GM23248 (cell line): ENCODE data around the gene SCMH1. TPM values are rescaled to one million over a fixed set of nuclear protein-coding genes. Genes with fewer than 3 reads are reported as not detected.
"Not testable (repeated sequence)": the region's sequence is repeated elsewhere in the genome, so short reads cannot be mapped to it uniquely, and the experiment has no call there.

Source experiments
- DNase-seq: peaks from one replicate; pipeline ENCODE4 v3.0.0-alpha.2; 2015
- H2AFZ ChIP-seq: fragments of 200-600 bp; sonication (generic); 2 replicates; pipeline ENCODE4 v1.6.1; 2016; ENCODE audit warnings: antibody characterized with exemption
- H3F3A ChIP-seq: fragments of 200-600 bp; sonication (generic); 2 replicates; pipeline ENCODE4 v1.6.1; 2016; ENCODE audit warnings: mild to moderate bottlenecking, antibody characterized with exemption, mixed run types; ENCODE audit not compliant: insufficient read depth
- H3K27ac ChIP-seq: fragments of 200-600 bp; sonication (generic); 2 replicates; pipeline ENCODE4 v1.5.1; 2016; ENCODE audit warnings: mild to moderate bottlenecking
- H3K27me3 ChIP-seq: fragments of 200-600 bp; sonication (generic); replicated peaks from 2 replicates; pipeline ENCODE4 v1.6.1; 2016; ENCODE audit warnings: mild to moderate bottlenecking; ENCODE audit not compliant: insufficient read depth
- H3K36me3 ChIP-seq: fragments of 200-600 bp; sonication (generic); 2 replicates; pipeline ENCODE4 v1.6.1; 2016; ENCODE audit warnings: low read depth, mild to moderate bottlenecking
- H3K4me1 ChIP-seq: fragments of 200-600 bp; sonication (generic); 2 replicates; pipeline ENCODE4 v1.6.1; 2016; ENCODE audit warnings: mild to moderate bottlenecking; ENCODE audit not compliant: insufficient read depth
- H3K4me2 ChIP-seq: fragments of 200-600 bp; sonication (generic); one replicate; pipeline ENCODE4 v1.6.1; 2016; ENCODE audit warnings: mild to moderate bottlenecking; ENCODE audit not compliant: unreplicated experiment
- H3K4me3 ChIP-seq: fragments of 200-600 bp; sonication (generic); 2 replicates; pipeline ENCODE4 v1.5.1; 2016; ENCODE audit warnings: mild to moderate bottlenecking
- H3K79me2 ChIP-seq: fragments of 200-600 bp; sonication (generic); 2 replicates; pipeline ENCODE4 v1.6.1; 2016; ENCODE audit warnings: mild to moderate bottlenecking; ENCODE audit not compliant: insufficient read depth
- H3K9ac ChIP-seq: fragments of 200-600 bp; sonication (generic); 2 replicates; pipeline ENCODE4 v1.6.1; 2016; ENCODE audit warnings: mild to moderate bottlenecking
- H3K9me2 ChIP-seq: fragments of 200-600 bp; sonication (generic); 2 replicates; pipeline ENCODE4 v1.6.1; 2016; ENCODE audit warnings: mixed run types, mild to moderate bottlenecking, moderate library complexity; ENCODE audit not compliant: insufficient read depth
- H3K9me3 ChIP-seq: fragments of 200-600 bp; sonication (generic); one replicate; pipeline ENCODE4 v1.6.1; 2017; ENCODE audit warnings: low read depth
- H4K20me1 ChIP-seq: fragments of 200-600 bp; sonication (generic); 2 replicates; pipeline ENCODE4 v1.6.0; 2016; ENCODE audit not compliant: insufficient read depth
- EZH2 ChIP-seq: fragments of 200-600 bp; sonication (generic); IDR thresholded peaks from 2 replicates; pipeline ENCODE4 v1.6.1; 2018; ENCODE audit warnings: antibody characterized with exemption, mild to moderate bottlenecking; ENCODE audit not compliant: insufficient read depth, poor library complexity, severe bottlenecking
- EZH2phosphoT487 ChIP-seq: fragments of 200-600 bp; sonication (generic); IDR thresholded peaks from 2 replicates; pipeline ENCODE4 v1.6.1; 2018; ENCODE audit warnings: antibody characterized with exemption, moderate library complexity, mild to moderate bottlenecking, low read depth; ENCODE audit not compliant: insufficient read depth
- WGBS, 2 experiments: methylation state at CpG; one replicate each; pipeline ENCODE4 v1.1.6; 2015 to 2017; ENCODE audit warnings: low lambda C conversion rate in 2 of 2, low coverage in 1 of 2; ENCODE audit errors: missing lambda C conversion rate in 2 of 2; 5-methylcytosine and 5-hydroxymethylcytosine counted together
- in situ Hi-C: fragments of 300-500 bp; cut with MboI; formaldehyde crosslinking; loops from 2 replicates; pipeline ENCODE4 v1.15.0; 2020
- polyA plus RNA-seq: library from polyadenylated mRNA; unstranded; fragments of >200 nt; fragmentation: Nextera tagmentation; extraction: Ambion mirVana; gene quantifications from 2 replicates; pipeline ENCODE4 v1.2.1, GENCODE V29; 2016
- total RNA-seq: library from RNA; depleted of rRNA; stranded (reverse); fragments of >200 nt; shearing (Covaris generic); gene quantifications from 2 replicates; pipeline ENCODE4 v1.2.3, GENCODE V29; 2014

SCMH1 gene
- total and polyA plus RNA-seq, 2 experiments from 2014 or later, result 10.8 to 16.6 TPM

- H3K27ac ChIP-seq, result no peak overlapping the region
- H2AFZ ChIP-seq, result no peak overlapping the region
- no peaks in the 10 kb centered on the region for H3K4me1 ChIP-seq
- H3F3A ChIP-seq, result no peaks in the 10 kb centered on the region
- H3K9ac ChIP-seq, result no peak overlapping the region
- no peak overlapping the region for H3K4me2 ChIP-seq
- WGBS, 2 experiments, result 66 to 75% methylated on average over 3 of the region's 3 CpGs
- H3K36me3 ChIP-seq, result no peaks in the 10 kb centered on the region
- no peaks in the 10 kb centered on the region for H3K9me3 ChIP-seq
- DNase-seq, result peak; percentile 23
- H4K20me1 ChIP-seq, result no peaks in the 10 kb centered on the region
- TF ChIP-seq EZH2 (no peak), EZH2phosphoT487 (no peak)
- H3K4me3 ChIP-seq, result no peak overlapping the region
- in situ Hi-C loops, result loop anchor here (10.0 kb wide), 1 partner anchor 173 kb away; no protein-coding TSS in a partner anchor
- no peaks in the 10 kb centered on the region for H3K9me2 ChIP-seq
- no peaks in the 10 kb centered on the region for H3K79me2 ChIP-seq
- H3K27me3 ChIP-seq, result no peaks in the 10 kb centered on the region
Observed at GRCh38 chr1:41261926-41262618, 20.0 kb upstream of the SCMH1 start.

GRCh38 chr1:41260768-41261167, 18.7 kb upstream of the SCMH1 start:
- Histone ChIP-seq H4K20me1 (no peaks in the 10 kb centered on the region), H3K9me3 (no peaks in the 10 kb centered on the region), H3K4me1 (peaks cover 7% of the 10 kb centered on the region), H3K9ac (no peak overlapping the region), H3K27ac (no peak overlapping the region), H3F3A (no peaks in the 10 kb centered on the region; the same call in 1 of the 2 replicates), H3K9me2 (no peaks in the 10 kb centered on the region), H3K4me3 (no peak overlapping the region), H3K27me3 (no peaks in the 10 kb centered on the region), H3K4me2 (no peak overlapping the region), H3K79me2 (no peaks in the 10 kb centered on the region), H3K36me3 (no peaks in the 10 kb centered on the region), H2AFZ (no peak overlapping the region)
- no peak for DNase-seq
- 84 to 92% methylated on average over 2 of the region's 2 CpGs for WGBS, 2 experiments
- no peak for TF ChIP-seq EZH2
- TF ChIP-seq EZH2phosphoT487, result no peak
- in situ Hi-C loops, result loop anchor here (10.0 kb wide), 1 partner anchor 174 kb away; no protein-coding TSS in a partner anchor

GRCh38 chr1:41259221-41259620, 17.1 kb upstream of the SCMH1 start:
- H3K4me2 ChIP-seq, result no peak overlapping the region
- no peaks in the 10 kb centered on the region for H3K36me3 ChIP-seq
- no peak overlapping the region for H3K9ac ChIP-seq
- no peak overlapping the region for H2AFZ ChIP-seq
- 86 to 98% methylated on average over 3 of the region's 3 CpGs for WGBS, 2 experiments
- no peaks in the 10 kb centered on the region; the same call in 1 of the 2 replicates for H3F3A ChIP-seq
- no peak overlapping the region for H3K4me3 ChIP-seq
- in situ Hi-C loops, result no loop called here
- TF ChIP-seq EZH2, result no peak
- TF ChIP-seq EZH2phosphoT487, result no peak
- no peaks in the 10 kb centered on the region for H3K9me3 ChIP-seq
- peaks cover 9% of the 10 kb centered on the region for H3K4me1 ChIP-seq
- no peaks in the 10 kb centered on the region for H3K9me2 ChIP-seq
- H3K79me2 ChIP-seq, result no peaks in the 10 kb centered on the region
- no peaks in the 10 kb centered on the region for H3K27me3 ChIP-seq
- no peaks in the 10 kb centered on the region for H4K20me1 ChIP-seq
- no peak for DNase-seq
- H3K27ac ChIP-seq, result no peak overlapping the region

GRCh38 chr1:41255978-41256377, 13.9 kb upstream of the SCMH1 start:
- no peak overlapping the region for H3K9ac ChIP-seq
- no peak overlapping the region for H3K27ac ChIP-seq
- no peaks in the 10 kb centered on the region; the same call in 1 of the 2 replicates for H3F3A ChIP-seq
- H3K9me3 ChIP-seq, result no peaks in the 10 kb centered on the region
- in situ Hi-C loops, result no loop called here
- H3K4me2 ChIP-seq, result peak overlapping the region; percentile 27
- H3K27me3 ChIP-seq, result 0 out of 2 replicates have a peak, but pooled peaks cover 3% of the 10 kb centered on the region
- WGBS, 2 experiments, result 88 to 91% methylated on average over 1 of the region's 1 CpG
- H3K4me1 ChIP-seq, result peaks cover 9% of the 10 kb centered on the region
- no peaks in the 10 kb centered on the region for H3K36me3 ChIP-seq
- peak; percentile 24 for DNase-seq
- no peaks in the 10 kb centered on the region for H3K79me2 ChIP-seq
- no peaks in the 10 kb centered on the region for H3K9me2 ChIP-seq
- 0 out of 2 replicates have a peak overlapping the region, but pooled peaks have one; percentile 30 for H2AFZ ChIP-seq
- no peak for TF ChIP-seq EZH2
- no peak for TF ChIP-seq EZH2phosphoT487
- H3K4me3 ChIP-seq, result no peak overlapping the region
- no peaks in the 10 kb centered on the region for H4K20me1 ChIP-seq

GRCh38 chr1:41251120-41251519, 9.0 kb upstream of the SCMH1 start:
- H3K4me3 ChIP-seq, H3K9ac ChIP-seq, H3K9me3 ChIP-seq, H3K79me2 ChIP-seq, H3K4me1 ChIP-seq, H3F3A ChIP-seq, H3K9me2 ChIP-seq, H3K27ac ChIP-seq, H4K20me1 ChIP-seq, DNase-seq, H3K36me3 ChIP-seq, in situ Hi-C loops, H2AFZ ChIP-seq, H3K27me3 ChIP-seq, H3K4me2 ChIP-seq: not testable (repeated sequence)
- 94 to 100% methylated on average over 1 of the region's 1 CpG for WGBS, 2 experiments
